Stimulated activated CD8-positive, alpha-beta memory T cell treated with anti-CD3 and anti-CD28 coated beads, Interleukin-12 subunit alpha, Interleukin-12 subunit beta, amount 100 ng/mL, for 4 hours (primary cell): ENCODE results near the gene CHN2.
"Not testable (repeated sequence)": the region's sequence is repeated elsewhere in the genome, so short reads cannot be mapped to it uniquely, and the experiment has no call there.

Experiments
- DNase-seq: peaks from one replicate; pipeline ENCODE4 v3.0.0-alpha.2; 2020; ENCODE audit warnings: low read depth

The CHN2 gene

GRCh38 chr7:29496355-29497020 is 301.9 kb downstream of the CHN2 start:
- DNase-seq, result no peak

DNA sequence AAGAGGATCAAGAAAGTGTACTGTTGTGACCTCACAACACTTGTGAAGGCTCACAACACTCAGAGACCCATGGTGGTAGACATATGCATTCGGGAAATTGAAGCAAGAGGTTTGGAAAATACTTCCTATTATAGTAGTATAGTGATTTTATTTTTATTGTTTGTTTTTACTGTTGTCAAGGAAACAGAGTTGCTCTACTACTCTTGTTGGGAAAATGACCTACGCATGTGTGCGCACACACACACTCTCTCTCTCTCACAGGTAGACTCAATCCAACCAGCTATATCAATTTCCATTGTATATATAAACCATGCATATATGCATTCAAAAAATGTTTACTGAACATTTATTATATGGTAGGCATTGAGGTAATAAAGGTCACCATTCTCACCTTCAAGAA is 305.4 kb downstream of the CHN2 start:
- no peak for DNase-seq

DNA sequence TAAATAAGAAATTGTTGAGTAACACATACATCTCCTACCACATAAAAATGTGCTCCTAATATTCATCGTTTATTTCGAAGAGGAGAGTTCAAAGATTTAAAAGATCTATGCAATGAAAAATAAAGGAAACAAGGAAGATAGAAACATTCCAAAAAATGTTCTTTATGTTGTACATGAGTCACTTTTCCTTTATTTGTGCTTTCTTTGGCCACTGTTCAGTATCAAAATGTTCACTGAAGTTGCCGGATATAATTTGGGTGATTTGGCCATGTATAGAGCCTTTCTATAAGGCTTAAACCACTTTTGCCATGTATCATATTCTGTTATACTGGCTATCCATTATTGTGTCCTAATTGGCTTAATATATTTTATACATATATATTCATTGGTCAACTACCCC is 306.1 kb downstream of the CHN2 start:
- DNase-seq, result no peak

DNA sequence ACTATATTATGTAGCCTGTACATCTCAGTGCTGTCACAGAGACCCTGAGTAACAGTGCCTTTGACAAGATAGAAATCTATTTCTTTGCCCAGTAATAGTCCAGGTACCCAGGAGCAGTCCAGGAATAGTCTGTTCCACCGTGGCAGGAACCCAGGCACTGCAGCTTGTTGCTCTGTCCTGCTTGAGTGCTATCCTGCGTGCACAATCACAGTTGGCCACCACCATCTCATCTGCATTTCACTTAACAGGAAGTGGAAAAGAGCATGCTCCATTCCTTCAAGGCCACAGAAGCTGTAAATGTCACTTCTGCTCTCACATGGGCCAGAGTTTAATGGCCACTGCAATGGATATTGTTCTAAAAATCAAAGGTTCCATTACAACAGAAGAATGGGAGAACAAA is 307.6 kb downstream of the CHN2 start:
- no peak for DNase-seq

- no peak for DNase-seq
Observed at GRCh38 chr7:29505931-29506330, 311.4 kb downstream of the CHN2 start.

DNA sequence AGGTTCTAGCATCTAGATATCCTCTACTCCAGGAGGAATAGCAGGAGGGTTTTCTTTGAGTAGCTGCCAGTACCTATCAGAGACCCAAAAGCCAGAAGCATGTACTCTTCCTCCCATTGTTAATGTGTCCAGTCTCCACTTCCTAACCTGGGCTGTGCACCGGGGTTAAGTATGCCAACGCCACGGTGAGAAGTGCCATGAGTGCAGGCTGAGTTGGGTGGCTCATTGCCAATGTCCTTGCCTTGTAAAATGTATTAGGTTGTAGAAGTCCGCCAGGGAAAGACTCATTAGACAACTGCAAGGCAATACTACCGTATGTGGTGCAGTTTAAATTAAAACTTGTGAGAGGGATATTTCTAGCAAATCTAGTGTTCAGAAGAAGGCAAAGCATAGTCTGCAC is 314.0 kb downstream of the CHN2 start:
- no peak for DNase-seq

DNA sequence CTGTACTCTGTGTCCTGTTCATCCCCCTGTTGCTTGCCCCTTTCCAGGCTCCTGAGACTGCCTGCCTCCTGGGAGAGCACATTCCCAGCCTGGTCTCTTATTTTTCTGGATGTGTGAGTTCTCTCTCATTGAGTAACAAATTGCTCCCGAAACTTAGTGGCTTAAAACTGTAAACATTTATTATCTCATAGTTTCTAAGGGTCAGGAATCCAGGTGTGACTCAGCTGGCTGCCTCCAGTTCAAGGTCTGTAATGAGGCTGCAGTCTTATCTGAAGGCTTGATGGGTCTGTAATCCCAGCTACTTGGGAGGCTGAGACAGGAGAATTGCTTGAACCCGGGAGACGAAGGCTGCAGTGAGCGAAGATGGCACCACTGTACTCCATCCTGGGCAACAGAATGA is 315.5 kb downstream of the CHN2 start:
- no peak for DNase-seq

DNA sequence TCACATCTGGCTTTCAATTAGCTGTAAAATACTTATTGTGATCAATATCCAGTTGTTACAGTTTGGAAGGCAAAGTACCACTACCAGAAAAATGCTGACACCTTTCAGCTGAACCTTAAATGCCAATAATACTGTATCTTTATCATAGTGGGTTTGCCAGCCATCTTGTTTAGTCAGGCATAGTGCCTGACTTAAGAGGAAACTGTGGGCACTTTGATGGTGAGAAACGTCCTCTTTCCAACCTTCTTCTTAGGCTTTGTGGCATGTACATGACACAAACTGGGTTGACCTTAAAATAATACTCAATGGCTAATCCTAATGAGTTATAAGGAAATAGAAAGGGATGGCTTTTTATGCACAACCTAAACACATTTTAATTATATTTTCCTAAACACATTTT is 316.8 kb downstream of the CHN2 start:
- DNase-seq, result no peak

GRCh38 chr7:29511851-29512250 is 317.3 kb downstream of the CHN2 start:
- DNase-seq, result no peak

GRCh38 chr7:29516491-29516890 is 321.9 kb downstream of the CHN2 start:
- no peak for DNase-seq

DNA sequence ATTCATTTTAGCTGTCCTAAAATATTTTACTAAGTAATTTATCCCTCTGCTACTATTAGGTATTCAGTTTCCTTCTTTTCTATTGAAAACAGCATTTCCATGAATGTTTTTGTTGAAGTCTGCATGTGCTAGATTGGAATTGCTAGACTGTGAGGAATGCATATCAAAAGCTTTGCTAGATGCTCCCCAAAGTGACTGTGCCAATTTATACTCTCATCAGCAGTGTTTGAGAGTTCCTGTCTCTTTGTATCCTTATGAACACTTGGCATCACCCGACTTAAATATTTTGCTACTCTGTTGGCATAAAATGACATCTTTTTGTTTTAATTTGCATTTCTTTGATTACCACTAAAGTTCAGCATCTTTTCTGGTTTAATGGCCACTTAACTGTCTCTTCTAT is 324.0 kb downstream of the CHN2 start:
- no peak for DNase-seq

- no peak for DNase-seq
Observed at GRCh38 chr7:29523728-29524127, 329.2 kb downstream of the CHN2 start.

DNA sequence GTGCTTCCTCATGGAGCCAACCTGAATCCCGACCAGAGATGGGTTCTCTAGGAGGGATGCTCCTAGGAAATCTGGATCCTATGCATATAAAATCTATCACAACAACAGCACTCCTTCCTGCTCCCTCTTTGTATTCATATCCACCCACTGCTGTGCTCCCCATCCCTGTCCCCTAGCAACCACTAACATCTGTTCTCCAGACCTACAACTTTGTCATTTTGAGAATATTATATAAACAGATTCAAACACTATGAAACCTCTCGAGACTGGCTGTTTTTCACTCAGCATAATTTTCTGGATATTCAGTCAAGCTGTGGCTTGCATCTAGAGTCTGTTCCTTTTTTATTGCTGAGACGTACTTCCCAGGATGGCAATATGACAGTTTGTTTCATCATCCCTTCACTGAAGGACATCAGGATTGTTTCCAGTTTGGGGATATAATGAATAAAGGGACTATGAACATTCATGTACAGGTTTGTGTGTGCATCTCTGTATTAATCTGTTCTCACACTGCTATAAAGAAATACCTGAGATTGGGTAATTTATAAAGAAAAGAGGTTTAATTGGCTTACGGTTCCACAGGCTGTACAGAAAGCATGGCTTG is 333.0 kb downstream of the CHN2 start:
- DNase-seq, result no peak

GRCh38 chr7:29528526-29528925 is 334.0 kb downstream of the CHN2 start:
- not testable (repeated sequence) for DNase-seq
